ENCODE data around the gene TBCC.

Gene TBCC

DNA sequence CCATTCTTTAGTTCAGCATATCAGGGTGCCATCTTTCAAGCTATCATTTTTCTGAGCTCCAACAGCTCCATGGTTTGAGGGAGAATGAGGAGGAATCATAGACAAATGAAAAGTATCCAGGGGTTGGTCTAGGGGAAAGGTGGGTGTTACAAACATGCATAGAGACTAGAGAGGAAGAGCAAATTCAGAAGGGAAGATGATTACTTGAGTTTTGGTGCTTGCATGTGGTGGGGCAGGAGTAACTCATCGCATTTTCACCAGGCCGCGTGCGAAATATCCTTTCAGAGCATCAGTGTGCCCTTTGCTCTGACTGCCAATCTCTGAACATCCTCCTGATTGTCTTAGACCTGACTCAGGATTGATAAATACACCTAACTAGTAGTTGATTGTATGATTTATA, 28.3 kb upstream of the TBCC start:
- FAIRE-seq (no peak), DNase-seq (ENCODE audit: extremely low spot score, insufficient read length, low read depth) (no peak)

DNA sequence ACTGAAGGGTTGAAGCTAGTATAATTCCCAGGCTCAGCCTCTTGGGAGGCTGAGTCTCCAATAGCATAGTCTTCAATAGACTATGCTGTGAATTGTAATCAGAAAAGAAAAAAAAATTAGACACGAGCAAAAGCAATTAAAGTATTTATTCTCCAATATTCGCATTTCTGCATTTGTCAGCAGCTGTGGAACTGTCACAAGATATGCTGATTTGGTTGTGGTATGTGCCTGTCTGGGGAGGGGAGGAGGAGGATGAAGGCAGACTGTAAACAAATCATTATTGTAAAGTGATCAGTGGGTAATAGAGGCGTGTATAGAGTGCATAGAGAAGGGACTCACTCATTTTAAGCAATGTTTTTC, 25.8 kb upstream of the TBCC start:
- DNase-seq (ENCODE audit: extremely low spot score, insufficient read length, low read depth) (no peak), FAIRE-seq (no peak)

DNA sequence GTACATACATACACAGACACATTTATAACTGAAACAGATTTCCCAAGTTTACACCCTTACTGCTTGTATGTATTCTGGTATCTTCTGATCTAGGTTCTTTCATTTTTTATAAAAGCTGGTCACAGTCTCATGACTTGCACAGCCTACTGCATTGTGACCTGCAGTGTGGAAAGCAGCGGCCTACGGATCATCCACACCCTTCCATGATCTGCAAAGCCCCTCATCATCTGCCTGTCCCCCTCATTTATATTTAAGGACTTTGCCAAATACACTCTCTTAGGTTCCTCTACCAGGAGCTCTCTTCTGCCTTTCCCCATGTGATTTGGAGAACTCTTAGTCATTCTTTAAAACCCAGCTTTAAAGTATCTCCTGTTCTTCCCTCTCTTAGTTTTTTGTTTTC, 23.9 kb upstream of the TBCC start:
- FAIRE-seq = no peak
- DNase-seq (ENCODE audit: extremely low spot score, insufficient read length, low read depth) = no peak

DNA sequence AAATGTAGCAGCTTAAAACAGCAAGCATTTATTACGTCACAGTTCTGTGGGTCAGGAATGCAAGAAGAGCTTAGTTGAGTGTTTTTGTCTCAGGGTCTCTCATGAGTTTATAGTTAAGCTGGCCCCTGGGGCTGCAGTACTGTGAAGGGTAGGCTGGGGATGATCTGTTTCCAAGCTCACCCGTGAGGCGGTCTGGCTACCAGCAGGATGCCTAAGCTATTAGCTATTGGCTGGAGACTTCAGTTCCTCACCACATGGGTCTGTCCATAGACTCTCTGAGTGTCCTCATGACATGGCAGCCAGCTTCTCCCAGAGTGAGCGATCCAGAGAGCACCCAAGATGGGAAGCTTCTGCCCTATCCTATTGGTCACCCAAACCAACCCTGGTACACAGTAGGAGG, 23.1 kb upstream of the TBCC start:
- DNase-seq (ENCODE audit: extremely low spot score, insufficient read length, low read depth) (no peak), FAIRE-seq (no peak)

DNA sequence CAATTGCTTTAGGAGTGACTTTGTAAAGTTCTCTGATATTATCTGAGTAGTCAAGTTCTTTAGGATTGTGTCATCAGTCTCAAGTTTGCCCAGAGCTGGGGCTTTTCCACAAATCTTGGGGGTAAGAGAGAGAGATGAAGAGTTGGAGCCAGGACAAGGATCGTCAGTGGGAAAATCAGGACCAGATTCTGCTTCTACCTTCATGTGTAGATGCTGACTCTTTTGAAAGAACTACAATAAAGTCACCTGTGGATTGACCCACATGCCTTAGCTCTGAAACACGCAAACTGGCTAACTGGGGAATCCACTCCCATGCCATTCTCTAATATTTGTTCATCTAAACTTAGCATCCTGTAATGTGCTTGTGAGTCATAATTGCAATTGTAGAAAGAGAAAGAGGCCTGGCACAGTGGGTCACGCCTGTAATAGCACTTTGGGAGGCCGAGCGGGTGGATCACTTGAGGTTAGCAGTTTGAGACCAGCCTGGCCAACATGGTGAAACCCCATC, 20.3 kb upstream of the TBCC start:
- FAIRE-seq (no peak), DNase-seq (ENCODE audit: extremely low spot score, insufficient read length, low read depth) (no peak)

DNA sequence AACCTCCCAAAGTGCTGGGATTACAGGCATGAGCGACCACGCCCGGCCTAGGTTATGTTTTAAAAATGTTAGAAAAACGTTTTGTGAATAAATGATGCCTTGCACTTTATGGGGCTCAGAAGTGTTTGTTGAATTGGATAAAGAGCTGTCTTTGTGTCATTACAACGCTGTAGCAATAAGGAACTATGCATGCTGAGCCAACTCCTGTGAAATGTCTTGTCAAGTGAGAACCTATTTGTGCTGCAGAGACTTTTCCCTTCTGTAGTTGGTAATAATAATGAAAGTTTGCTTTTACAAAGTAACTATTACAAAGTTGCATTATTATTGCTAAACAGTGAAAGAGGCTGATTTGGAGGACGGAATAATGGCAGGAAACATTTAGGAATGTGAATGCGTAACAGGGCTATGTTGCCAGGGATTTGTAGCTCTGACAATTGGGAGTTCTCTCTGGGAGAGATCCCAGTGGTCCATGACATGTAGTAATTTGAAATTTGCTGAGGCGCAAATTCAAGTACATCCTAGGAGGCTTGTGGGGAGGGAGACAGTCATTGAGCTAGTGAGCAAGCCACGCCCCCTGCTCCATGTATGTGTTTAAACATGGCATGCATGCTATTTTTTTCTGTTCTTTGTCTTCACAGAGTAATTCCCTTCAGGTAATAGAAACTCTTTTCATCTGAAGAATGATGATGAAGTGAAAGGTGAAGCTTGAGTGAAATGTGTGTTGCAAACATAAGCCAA, 19.2 kb upstream of the TBCC start:
- FAIRE-seq (no peak), DNase-seq (ENCODE audit: extremely low spot score, insufficient read length, low read depth) (no peak)

DNA sequence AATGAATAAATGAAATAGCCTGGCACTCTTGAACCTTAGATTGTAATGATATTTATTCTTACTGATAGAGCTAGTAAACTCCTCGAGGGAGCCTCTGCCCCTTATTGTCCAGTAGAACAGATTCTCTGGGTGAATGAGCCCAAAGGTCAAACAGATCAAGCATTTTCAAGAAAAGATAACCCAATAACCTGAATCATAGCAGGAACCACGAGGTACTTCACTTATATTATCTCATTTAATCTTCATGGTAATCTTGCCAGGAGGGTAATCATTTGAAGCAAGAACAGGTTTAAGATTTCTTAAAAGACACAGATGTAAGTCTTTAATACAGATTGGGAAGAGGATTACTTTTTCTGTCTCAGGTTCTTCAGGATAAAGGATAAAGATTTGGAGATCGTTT, 17.0 kb upstream of the TBCC start:
- no peak for DNase-seq (ENCODE audit: extremely low spot score, insufficient read length, low read depth)
- no peak for FAIRE-seq

DNA sequence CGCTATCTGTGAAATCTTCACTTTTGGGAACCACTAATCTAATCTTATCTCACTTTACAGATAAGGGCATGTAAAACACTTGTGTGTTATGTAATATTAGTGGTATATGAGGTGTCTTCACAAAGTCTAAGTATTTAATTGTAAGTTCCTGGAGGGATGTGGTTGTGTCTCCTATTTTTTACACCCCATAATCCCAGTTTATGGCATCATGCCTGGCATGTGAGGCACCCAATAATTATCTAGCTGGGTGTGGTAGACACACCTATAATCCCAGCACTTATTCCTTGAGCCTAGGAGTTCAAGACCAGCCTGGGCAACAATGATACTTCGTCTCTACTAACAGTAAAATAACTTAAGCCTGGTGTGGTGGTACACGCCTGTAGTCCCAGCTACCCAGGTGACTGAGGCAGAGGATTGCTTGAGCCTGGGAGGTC, 16.5 kb upstream of the TBCC start:
- FAIRE-seq (no peak), DNase-seq (ENCODE audit: extremely low spot score, insufficient read length, low read depth) (no peak)

DNA sequence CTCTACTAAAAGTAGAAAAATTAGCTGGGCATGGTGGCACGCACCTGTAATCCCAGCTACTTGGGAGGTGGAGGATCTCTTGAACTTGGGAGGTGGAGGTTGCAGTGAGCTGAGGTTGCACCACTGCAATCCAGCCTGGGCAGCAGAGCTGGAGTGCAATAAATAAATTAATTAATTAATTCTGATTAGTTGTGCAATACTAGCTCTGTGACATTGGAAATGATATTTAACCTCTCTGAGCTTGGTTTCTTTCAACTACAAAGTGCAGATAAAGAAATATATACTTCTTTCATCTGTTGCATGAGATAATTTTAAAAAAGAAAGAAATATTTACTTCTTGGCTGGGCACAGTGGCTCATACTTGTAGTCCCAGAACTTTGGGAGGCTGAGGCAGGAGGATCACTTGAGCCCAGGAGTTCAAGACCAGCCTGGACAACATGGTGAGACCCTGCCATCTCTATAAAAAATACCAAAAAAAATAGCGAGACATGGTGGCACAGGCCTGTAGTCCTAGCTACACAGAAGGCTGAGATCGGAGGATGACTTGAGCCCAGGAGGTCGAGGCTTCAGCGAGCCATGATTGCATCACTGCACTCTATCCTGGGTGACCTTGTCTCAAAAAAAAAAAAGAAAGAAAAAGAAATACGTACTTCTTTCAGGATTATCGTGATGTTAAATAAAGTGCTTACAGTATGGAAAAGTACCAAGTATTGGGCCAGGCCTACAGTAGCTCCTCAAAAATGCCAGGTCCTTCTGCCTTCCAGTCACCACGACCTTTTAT, 15.6 kb upstream of the TBCC start:
- FAIRE-seq (no peak), DNase-seq (ENCODE audit: extremely low spot score, insufficient read length, low read depth) (no peak)

DNA sequence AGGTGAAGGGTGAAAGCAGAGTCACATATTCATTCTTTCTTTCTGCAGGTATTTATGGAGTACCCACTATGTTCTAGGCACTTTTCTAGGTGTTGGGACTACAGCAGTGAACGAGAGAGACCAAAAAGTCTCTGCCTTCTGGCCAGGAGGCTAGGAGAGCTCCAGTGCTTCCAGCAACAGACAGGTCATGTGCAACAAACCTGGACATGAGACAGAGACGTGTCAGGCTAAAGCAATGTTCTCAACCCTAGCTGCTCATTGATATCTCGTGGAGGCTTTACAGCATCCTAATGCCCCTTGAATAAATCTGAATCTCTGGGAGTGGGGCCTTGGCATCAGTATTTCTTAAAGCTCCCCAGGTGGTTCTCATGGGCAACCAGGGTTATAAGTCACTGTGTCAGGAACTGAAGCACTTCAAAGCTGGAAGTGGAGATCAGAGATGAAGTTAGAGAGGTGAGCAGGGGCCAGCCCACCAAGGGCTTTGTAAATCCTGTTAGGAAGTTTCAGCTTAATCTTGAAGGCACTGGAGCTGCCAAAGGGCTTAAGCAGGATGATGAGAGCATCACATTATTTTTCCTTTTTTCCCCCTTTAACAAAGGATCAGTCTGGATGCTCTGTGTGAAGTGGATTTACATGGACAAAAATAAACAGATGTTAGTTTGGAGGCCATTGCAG, 13.0 kb upstream of the TBCC start:
- FAIRE-seq (no peak), DNase-seq (ENCODE audit: extremely low spot score, insufficient read length, low read depth) (no peak)

DNA sequence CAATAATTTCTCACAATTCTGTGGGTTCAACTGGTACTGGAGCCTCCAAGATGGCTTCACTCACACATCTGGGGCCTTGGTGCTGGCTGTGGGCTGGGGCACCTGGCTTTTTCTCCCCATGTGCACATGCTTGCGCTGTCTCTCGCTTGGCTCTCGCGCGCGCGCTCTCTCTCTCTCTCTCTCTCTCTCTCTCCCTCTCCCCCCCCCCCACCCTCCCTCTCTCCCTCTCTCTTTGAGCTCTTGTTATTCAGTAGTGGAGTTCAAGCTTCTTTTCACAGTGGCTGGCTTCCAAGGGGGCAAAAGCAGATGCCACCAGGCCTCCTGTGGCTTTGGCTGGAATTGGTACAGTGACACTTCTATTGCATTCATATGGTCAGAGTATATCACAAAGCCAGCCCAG, 10.8 kb upstream of the TBCC start:
- no peak for DNase-seq (ENCODE audit: extremely low spot score, insufficient read length, low read depth)

DNA sequence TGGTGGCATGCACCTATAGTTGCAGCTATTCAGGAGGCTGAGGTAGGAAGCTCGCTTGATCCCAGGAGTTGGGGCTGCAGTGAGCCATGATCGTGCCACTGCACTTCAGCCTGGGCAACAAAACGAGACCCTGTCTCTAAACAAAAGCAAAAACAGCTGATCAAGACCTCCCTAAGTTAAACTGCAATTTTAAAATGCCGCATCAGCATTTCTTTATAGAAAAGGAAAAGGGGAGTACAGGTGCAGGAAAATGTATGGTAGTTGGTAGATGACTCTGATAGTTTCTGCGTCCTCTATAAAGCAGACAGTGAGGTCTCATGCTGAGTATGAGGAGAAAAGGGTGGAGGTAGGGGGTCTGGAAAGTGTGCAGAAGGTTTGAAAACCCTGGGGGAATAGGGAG, 8.9 kb upstream of the TBCC start:
- FAIRE-seq (no peak), DNase-seq (ENCODE audit: extremely low spot score, insufficient read length, low read depth) (no peak)

More for the DNA sequence above, 10.8 kb upstream of the TBCC start:
- no peak for FAIRE-seq

DNA sequence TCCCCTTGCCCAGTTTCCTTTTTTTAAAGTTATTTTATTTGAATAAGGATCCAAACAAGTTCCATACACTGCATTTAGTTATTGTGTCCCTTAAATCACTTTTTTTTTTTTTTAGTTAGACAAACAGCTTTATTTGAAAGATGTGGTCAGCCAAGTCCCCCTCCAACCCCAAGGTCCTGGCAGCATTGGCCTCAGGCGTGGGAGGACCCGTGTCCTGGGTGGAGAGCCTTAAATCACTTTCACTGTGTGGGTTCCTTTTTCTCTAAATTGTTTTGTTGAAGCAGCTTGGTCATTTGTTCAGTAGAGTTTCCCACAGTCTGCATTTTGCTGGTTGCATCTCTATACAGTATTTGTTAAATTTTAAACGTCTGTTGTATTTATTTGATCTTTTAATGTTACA, 5.2 kb upstream of the TBCC start:
- no peak for DNase-seq (ENCODE audit: extremely low spot score, insufficient read length, low read depth)

DNA sequence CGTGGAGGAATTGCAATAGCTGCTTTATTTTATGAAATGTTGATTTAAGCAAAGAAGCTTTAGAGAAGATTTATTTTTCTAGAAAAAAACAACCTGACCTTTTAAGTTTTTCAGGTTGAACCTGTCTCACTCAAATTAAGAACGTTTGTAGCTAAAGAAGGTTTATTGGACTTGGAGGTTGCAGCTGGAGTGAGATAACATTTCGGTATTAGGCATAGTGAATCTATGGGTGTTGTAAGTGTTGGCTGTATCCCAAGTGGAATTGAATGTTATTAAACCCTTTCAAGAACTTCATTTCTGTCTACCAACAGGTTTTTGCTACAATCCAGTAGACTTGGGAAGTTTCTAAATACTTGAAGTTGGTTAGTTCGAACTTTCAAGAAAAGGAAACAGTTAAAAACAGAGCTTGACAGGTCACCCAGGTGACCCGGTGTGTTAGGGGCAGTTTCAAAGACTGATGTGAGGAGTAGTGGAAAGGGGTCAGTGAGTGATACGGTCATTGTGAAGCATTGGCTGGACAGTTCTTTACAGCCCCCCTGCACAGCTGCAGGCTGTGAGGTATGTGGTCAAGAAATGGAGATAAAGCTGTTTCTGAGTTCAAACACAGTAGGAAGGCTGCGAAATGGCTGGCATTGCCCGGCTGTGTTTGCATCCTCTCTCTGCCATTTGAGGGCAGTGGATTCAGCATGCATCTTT, 2.4 kb upstream of the TBCC start:
- FAIRE-seq (no peak), DNase-seq (ENCODE audit: extremely low spot score, insufficient read length, low read depth) (no peak)

More for the DNA sequence above, 5.2 kb upstream of the TBCC start:
- no peak for FAIRE-seq

DNA sequence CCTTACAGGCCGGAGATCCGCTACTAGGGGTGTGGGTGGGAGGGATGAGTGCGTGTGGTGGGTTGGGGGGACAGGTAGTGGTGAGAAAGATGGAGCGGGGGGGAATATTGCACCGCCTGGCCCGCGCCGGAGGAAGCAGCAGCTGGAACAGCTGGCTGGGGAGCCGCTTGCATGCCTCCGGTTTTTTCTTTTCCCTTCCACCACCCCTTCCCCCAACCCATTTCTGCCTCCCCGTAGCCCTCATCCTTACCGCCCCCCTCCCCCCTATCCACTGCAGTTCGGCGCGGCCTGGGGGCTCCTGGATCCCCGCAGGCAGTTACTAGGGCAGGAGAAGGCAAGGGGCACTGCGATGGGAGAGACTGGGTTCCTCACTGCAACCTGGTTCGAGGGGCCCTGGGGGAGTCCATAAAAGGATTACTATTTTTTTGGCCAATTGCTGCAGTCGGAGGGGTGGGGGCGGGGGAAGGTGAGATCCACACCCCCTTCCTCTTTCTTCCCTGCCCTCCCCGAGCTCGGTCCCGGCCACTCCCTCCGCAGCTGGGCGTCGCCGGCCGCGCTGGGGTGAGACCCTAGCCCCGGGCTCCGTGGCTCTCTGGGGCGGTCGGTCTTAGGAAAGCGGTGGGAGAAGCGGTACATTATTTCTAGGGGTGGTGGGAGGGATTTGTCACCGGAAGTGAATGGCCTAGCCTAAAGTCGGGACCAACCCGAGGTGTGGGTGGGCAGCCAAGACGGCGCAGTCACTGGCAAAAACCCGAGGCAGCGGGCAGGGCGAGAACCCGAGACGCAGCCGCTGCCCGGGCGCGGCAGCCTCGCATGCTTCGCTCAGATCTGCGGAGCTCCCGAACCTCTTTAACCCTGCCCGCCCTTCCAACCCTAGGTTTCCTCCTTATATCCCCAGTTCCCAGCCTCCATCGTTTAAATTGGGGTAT, 824 bp upstream of the TBCC start:
- FAIRE-seq (peak; percentile 93), DNase-seq (ENCODE audit: extremely low spot score, insufficient read length, low read depth) (peak; percentile 79)

DNA sequence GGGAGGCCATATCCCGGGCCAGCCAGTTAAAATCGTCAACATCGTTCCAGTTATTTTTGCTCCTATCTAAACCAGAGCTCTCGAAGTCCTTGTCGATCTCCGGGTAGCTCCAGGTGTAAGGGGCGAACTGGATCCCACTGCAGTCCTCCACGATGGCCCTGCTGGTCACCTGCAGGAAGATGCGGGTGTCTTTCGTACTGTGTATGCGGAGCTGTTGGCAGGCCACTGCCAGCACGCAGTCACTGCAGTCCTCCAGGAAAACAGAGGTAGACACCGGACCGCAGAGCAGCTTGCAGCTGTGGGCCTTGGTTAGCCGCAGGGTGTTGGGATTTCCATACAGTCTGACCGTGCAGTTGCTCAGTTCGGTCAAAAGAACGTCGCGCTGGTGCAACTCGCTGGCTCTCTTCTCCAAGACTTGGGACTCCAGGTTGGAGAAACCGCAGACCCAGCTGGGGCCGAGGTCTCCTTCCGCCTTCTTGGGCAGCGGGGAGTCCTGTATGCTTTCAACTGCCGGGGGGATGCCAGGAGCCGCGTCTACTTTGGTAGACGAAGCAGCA, 742 bp downstream of the TBCC start:
- FAIRE-seq (no peak), DNase-seq (ENCODE audit: extremely low spot score, insufficient read length, low read depth) (no peak)

DNA sequence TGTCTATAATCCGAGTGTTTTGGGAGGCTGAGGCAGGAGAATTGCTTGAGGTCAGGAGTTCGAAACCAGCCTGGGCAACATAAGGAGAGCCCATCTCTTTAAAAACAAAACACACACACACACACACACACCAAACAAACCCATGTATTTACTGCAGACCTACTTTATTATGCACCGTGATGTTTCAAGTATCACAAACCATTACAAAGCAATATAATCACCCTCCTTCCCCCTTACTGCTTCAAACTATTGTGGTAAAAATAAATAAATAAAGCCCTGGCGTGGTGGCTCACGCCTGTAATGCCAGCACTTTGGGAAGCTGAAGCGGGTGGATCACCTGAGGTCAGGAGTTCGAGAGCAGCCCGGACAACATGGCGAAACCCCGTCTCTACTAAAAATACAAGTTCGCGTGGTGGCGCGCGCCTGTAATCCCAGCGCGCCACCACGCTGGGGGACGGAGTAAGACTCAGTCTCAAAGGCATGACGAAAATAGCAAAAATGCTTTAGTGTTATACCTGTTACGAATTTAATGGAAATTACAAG, 1.5 kb downstream of the TBCC start:
- DNase-seq (ENCODE audit: extremely low spot score, insufficient read length, low read depth) = no peak

DNA sequence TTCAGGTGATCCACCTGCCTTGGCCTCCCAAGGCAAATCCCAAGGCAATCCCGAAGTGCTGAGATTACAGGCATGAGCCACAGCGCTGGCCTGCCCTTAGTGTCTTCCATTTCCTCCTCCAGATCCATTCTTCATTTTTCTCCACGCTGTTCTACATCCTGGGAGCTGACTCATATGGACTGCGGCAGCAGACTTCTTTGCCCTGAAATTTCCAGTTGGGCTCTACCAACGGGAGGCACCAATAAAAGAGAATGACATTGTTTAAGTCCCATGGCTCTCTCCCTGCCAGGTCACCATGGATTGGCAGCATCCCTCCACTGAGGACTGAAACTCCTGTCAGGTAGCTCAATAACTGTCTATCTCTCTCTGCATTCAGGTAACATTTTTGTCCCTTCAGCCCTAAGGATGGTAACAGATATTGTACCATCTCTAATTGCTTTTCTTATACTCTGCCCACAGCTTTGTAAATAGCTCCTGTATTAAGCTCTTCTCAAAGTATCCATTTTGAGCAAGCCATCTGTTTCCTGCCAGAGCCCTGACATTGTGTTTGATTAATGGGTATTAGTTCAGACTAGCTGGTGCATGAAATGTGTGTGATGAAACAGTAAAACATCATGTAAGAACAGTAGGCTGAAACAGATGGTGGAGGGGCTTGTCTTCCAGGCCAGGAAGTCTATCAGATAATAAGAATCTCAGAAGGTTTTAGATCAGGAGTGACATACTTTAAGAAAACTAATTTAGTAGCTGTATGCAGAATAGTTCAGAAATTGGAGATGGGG, 3.6 kb downstream of the TBCC start:
- FAIRE-seq = no peak
- no peak for DNase-seq (ENCODE audit: extremely low spot score, insufficient read length, low read depth)

More for the DNA sequence above, 1.5 kb downstream of the TBCC start:
- no peak for FAIRE-seq
